Measurements from ENCODE around the gene ZFP2. TPM values are rescaled to one million over a fixed set of nuclear protein-coding genes. Genes with fewer than 3 reads are reported as not detected.
"Not testable (repeated sequence)": the region's sequence is repeated elsewhere in the genome, so short reads cannot be mapped to it uniquely, and the experiment has no call there.

The ZFP2 gene
- 0.73 TPM for total RNA-seq

- Histone ChIP-seq H3K4me1 (ENCODE audit: insufficient read depth, low read length) (peaks cover 6% of the 10 kb centered on the region), H3K27me3 (ENCODE audit: insufficient read depth, low read length) (peaks cover 16% of the 10 kb centered on the region), H3K4me3 (ENCODE audit: low read length) (peak within 1 kb of the TSS; percentile 43), H3K9me3 (ENCODE audit: low read depth, low read length) (no peaks in the 10 kb centered on the region)
These were observed at the start of gene ZFP2 for GRCh38 chr5:178895615-178896571. Gene ZFP2 (plus strand): TSS chr5:178895913. CDS start chr5:178931314, 35,401 bp downstream.

DNA sequence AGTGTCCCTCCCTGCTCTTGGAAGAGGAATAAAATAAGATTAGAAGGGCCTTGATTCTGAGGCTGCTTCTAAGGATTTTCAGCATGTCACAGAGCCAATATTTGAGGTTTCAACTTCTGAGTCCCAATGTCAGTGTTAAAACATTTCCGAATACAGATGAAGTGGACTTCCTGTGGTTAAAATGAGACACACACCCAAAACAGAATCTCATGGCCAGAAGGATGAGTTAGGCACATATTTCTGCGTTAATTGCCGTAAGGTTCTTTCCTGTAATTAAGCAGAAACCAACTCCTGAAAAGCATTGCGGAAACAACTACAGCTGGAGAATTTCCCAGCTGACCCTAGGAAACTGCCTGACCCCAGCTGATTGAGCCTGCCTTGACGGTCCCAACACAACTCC, 46.4 kb upstream of the ZFP2 start:
- Histone ChIP-seq H3K27me3 (ENCODE audit: insufficient read depth, low read length) (no peaks in the 10 kb centered on the region), H3K4me1 (ENCODE audit: insufficient read depth, low read length) (no peaks in the 10 kb centered on the region), H3K9me3 (ENCODE audit: low read depth, low read length) (no peaks in the 10 kb centered on the region), H3K4me3 (ENCODE audit: low read length) (no peak overlapping the region)

DNA sequence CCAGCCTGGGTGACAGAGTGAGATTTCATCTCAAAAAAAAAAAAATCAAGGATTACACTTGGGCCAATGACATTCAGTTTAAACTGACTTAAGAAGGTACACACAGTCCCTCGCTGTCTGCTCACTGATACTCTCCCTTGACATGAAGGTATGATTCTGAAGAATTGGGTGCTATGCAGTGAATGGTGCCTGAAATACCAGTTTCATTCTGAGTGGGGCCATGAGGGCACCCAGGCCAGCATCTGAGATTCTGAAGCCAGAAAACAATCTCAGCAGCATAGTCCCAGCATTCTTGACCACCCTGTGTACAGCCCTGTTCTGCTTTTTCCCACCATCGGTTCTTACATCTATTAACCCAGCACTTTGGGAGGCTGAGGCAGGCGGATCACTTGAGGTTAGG, 43.8 kb upstream of the ZFP2 start:
- no peaks in the 10 kb centered on the region for H3K4me1 ChIP-seq (ENCODE audit: insufficient read depth, low read length)
- no peaks in the 10 kb centered on the region for H3K27me3 ChIP-seq (ENCODE audit: insufficient read depth, low read length)
- no peaks in the 10 kb centered on the region for H3K9me3 ChIP-seq (ENCODE audit: low read depth, low read length)
- H3K4me3 ChIP-seq (ENCODE audit: low read length) = no peak overlapping the region

- Histone ChIP-seq H3K4me3 (ENCODE audit: low read length) (no peak overlapping the region), H3K4me1 (ENCODE audit: insufficient read depth, low read length) (no peaks in the 10 kb centered on the region), H3K27me3 (ENCODE audit: insufficient read depth, low read length) (no peaks in the 10 kb centered on the region), H3K9me3 (ENCODE audit: low read depth, low read length) (no peaks in the 10 kb centered on the region)
These were observed 41.4 kb upstream of the ZFP2 start for GRCh38 chr5:178854284-178854683.

GRCh38 chr5:178859625-178860521, 35.8 kb upstream of the ZFP2 start, which contains the start of gene ZNF354B:
Gene ZNF354B (plus strand): TSS chr5:178859953. CDS start chr5:178861048, 1,095 bp downstream.
- H3K9me3 ChIP-seq (ENCODE audit: low read depth, low read length) = no peaks in the 10 kb centered on the region
- no peaks in the 10 kb centered on the region for H3K27me3 ChIP-seq (ENCODE audit: insufficient read depth, low read length)
- H3K4me1 ChIP-seq (ENCODE audit: insufficient read depth, low read length) = peaks cover 10% of the 10 kb centered on the region
- peak within 1 kb of the TSS; percentile 67 for H3K4me3 ChIP-seq (ENCODE audit: low read length)

DNA sequence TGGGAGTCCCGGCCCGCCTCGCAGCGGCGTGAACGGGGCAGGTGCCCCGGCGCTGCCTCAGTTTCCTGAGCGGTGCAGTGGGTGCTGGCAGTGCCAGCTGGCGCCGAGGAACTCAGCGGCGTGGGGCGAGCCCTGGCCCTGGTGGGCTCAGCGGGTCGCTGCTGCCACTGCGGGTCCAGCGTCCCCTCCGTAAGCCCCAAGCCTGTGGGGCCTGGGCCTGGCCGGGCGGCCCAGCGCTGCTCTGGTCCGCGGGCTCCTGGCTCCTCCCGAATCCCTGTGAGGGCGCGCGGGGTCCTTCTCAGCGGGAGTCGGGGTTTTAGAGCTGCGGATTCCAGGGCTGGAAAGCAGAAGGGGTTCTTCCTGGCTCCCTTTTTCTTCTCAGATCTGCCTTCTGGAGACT, 35.1 kb upstream of the ZFP2 start:
- H3K4me3 ChIP-seq (ENCODE audit: low read length) = peak overlapping the region; percentile 67
- not testable (repeated sequence) for H3K9me3 ChIP-seq (ENCODE audit: low read depth, low read length)

GRCh38 chr5:178861627-178862026, 34.1 kb upstream of the ZFP2 start:
- peaks cover 10% of the 10 kb centered on the region for H3K4me1 ChIP-seq (ENCODE audit: insufficient read depth, low read length)
- H3K27me3 ChIP-seq (ENCODE audit: insufficient read depth, low read length) = no peaks in the 10 kb centered on the region
- H3K4me3 ChIP-seq (ENCODE audit: low read length) = no peak overlapping the region
- H3K9me3 ChIP-seq (ENCODE audit: low read depth, low read length) = no peaks in the 10 kb centered on the region

More for the DNA sequence above, 35.1 kb upstream of the ZFP2 start:
- not testable (repeated sequence) for H3K27me3 ChIP-seq (ENCODE audit: insufficient read depth, low read length)
- peaks cover 10% of the 10 kb centered on the region for H3K4me1 ChIP-seq (ENCODE audit: insufficient read depth, low read length)

GRCh38 chr5:178866946-178867345, 28.8 kb upstream of the ZFP2 start:
- H3K4me1 ChIP-seq (ENCODE audit: insufficient read depth, low read length) = no peaks in the 10 kb centered on the region
- no peaks in the 10 kb centered on the region for H3K27me3 ChIP-seq (ENCODE audit: insufficient read depth, low read length)
- H3K9me3 ChIP-seq (ENCODE audit: low read depth, low read length) = peaks cover 1% of the 10 kb centered on the region
- no peak overlapping the region for H3K4me3 ChIP-seq (ENCODE audit: low read length)

GRCh38 chr5:178869577-178869976, 26.1 kb upstream of the ZFP2 start:
- no peak overlapping the region for H3K4me3 ChIP-seq (ENCODE audit: low read length)
- peaks cover 23% of the 10 kb centered on the region for H3K9me3 ChIP-seq (ENCODE audit: low read depth, low read length)
- H3K4me1 ChIP-seq (ENCODE audit: insufficient read depth, low read length) = no peaks in the 10 kb centered on the region
- H3K27me3 ChIP-seq (ENCODE audit: insufficient read depth, low read length) = no peaks in the 10 kb centered on the region

DNA sequence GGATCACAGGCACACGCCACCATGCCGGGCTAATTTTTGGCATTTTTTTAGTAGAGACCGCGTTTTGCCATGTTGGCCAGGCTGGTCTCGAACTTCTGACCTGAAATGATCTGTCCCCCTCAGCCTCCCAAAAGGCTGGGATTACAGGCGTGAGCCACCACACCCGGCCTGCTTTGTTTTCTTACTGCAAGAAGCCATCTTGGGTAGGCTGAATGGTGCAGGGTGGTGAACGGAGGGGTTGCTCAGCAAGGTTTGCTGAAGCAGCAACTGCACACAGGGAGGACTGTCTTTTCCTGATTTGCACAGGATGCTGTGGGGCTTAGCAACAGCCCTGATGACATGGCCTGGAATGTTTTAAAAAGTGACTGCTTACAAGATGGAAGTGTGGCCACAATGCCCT, 25.3 kb upstream of the ZFP2 start:
- Histone ChIP-seq H3K4me1 (ENCODE audit: insufficient read depth, low read length) (no peaks in the 10 kb centered on the region), H3K4me3 (ENCODE audit: low read length) (no peak overlapping the region), H3K27me3 (ENCODE audit: insufficient read depth, low read length) (no peaks in the 10 kb centered on the region), H3K9me3 (ENCODE audit: low read depth, low read length) (peaks cover 24% of the 10 kb centered on the region)

GRCh38 chr5:178872302-178872701, 23.4 kb upstream of the ZFP2 start:
- Histone ChIP-seq H3K27me3 (ENCODE audit: insufficient read depth, low read length) (no peaks in the 10 kb centered on the region), H3K4me3 (ENCODE audit: low read length) (no peak overlapping the region), H3K9me3 (ENCODE audit: low read depth, low read length) (peaks cover 32% of the 10 kb centered on the region), H3K4me1 (ENCODE audit: insufficient read depth, low read length) (no peaks in the 10 kb centered on the region)

- H3K4me3 ChIP-seq (ENCODE audit: low read length); H3K27me3 ChIP-seq (ENCODE audit: insufficient read depth, low read length); H3K4me1 ChIP-seq (ENCODE audit: insufficient read depth, low read length): not testable (repeated sequence)
- peaks cover 67% of the 10 kb centered on the region for H3K9me3 ChIP-seq (ENCODE audit: low read depth, low read length)
These were observed 12.5 kb upstream of the ZFP2 start for GRCh38 chr5:178883115-178883694.

GRCh38 chr5:178883815-178884430, 11.8 kb upstream of the ZFP2 start:
- Histone ChIP-seq H3K4me3 (ENCODE audit: low read length) (no peak overlapping the region), H3K9me3 (ENCODE audit: low read depth, low read length) (peaks cover 75% of the 10 kb centered on the region), H3K27me3 (ENCODE audit: insufficient read depth, low read length) (no peaks in the 10 kb centered on the region), H3K4me1 (ENCODE audit: insufficient read depth, low read length) (no peaks in the 10 kb centered on the region)

GRCh38 chr5:178899289-178899688, 3.6 kb downstream of the ZFP2 start:
- H3K4me3 ChIP-seq (ENCODE audit: low read length) = no peak overlapping the region
- H3K4me1 ChIP-seq (ENCODE audit: insufficient read depth, low read length) = peaks cover 6% of the 10 kb centered on the region
- peaks cover 16% of the 10 kb centered on the region for H3K27me3 ChIP-seq (ENCODE audit: insufficient read depth, low read length)
- H3K9me3 ChIP-seq (ENCODE audit: low read depth, low read length) = no peaks in the 10 kb centered on the region
